Activated CD4-positive, alpha-beta T cell treated with anti-CD3 and anti-CD28 coated beads, Interleukin-2, amount 10 ng/mL, durations not matched to agents 7 days and 5 days (primary cell): ENCODE data around the gene ATRNL1. TPM values are rescaled to one million over a fixed set of nuclear protein-coding genes. Genes with fewer than 3 reads are reported as not detected.

ENCODE experiments used
- CTCF ChIA-PET: fragments of 350-600 bp; sonication (Branson Sonifier 250); formaldehyde crosslinking; loops from one replicate; lab custom pipeline; 2021; ENCODE audit warnings: antibody characterized with exemption; lab: Charles Lee
- POLR2A ChIA-PET: fragments of 350-600 bp; sonication (Branson Sonifier 250); formaldehyde crosslinking; loops from one replicate; lab custom pipeline; 2021; ENCODE audit warnings: antibody characterized with exemption; lab: Charles Lee
- DNase-seq: peaks from one replicate; pipeline ENCODE4 v3.0.0-alpha.2; 2020
- H3K27ac Mint-ChIP-seq: one replicate; pipeline ENCODE4 v1.8.0; 2021; ENCODE audit warnings: mild to moderate bottlenecking, moderate library complexity, mixed read lengths
- H3K27me3 Mint-ChIP-seq: one replicate; pipeline ENCODE4 v1.8.0; 2021; ENCODE audit warnings: mixed read lengths
- H3K36me3 Mint-ChIP-seq: one replicate; pipeline ENCODE4 v1.8.0; 2021; ENCODE audit warnings: low read depth, mixed read lengths
- H3K4me1 Mint-ChIP-seq: one replicate; pipeline ENCODE4 v1.8.0; 2021; ENCODE audit warnings: mixed read lengths
- H3K4me3 Mint-ChIP-seq: one replicate; pipeline ENCODE4 v1.8.0; 2021; ENCODE audit warnings: mild to moderate bottlenecking, moderate library complexity, mixed read lengths
- H3K9me3 Mint-ChIP-seq: one replicate; pipeline ENCODE4 v1.8.0; 2021; ENCODE audit warnings: mixed read lengths
- total RNA-seq, 2 experiments: library from RNA; stranded (reverse); gene quantifications; one replicate each; pipeline ENCODE4 v1.2.3, GENCODE V29; 2021

The ATRNL1 gene
- total RNA-seq, 2 experiments from 2014 or later = 0.12 to 0.22 TPM

DNA sequence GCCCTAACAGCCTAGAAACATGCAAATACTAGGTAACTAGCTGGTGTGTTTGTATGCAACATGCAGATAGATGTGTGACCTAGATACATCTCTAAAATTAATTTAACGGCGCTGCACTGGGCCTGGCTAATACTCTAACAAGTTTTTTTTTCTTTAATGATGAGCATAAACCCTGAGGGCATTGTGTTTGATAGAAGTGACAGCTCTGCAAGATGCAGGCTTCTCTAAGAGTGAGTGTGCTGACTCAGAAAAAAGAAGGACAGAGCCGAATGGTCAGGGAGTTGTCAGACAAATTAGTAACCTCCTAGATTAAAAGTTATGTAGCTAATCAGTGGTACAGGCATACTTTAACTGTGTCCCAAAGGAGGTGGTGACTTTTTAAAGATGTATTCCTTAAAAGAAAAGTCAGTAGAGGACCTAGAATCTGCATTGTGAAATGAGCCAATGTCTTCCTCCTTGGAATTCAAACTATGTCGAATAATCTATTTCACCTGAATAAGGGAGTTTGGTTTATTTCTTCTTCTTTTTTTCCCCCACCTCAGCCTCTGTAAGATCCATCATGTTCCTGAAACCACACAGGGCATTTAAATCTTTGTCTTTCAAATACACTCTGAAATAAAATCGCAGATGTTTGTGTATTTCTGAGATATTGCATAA is 864.7 kb downstream of the ATRNL1 start:
- POLR2A ChIA-PET = no interaction called here
- Mint-ChIP-seq H3K36me3 (no peaks in the 10 kb centered on the region), H3K27me3 (no peaks in the 10 kb centered on the region), H3K9me3 (peaks cover 2% of the 10 kb centered on the region), H3K4me3 (no peak overlapping the region), H3K27ac (no peak overlapping the region), H3K4me1 (no peaks in the 10 kb centered on the region)
- DNase-seq = no peak
- CTCF ChIA-PET = no interaction called here

GRCh38 chr10:115963848-115964247 is 870.7 kb downstream of the ATRNL1 start:
- H3K4me3 Mint-ChIP-seq = no peak overlapping the region
- no peaks in the 10 kb centered on the region for H3K36me3 Mint-ChIP-seq
- no peaks in the 10 kb centered on the region for H3K27me3 Mint-ChIP-seq
- ChIA-PET CTCF (no interaction called here), POLR2A (no interaction called here)
- DNase-seq = no peak
- no peaks in the 10 kb centered on the region for H3K4me1 Mint-ChIP-seq
- peaks cover 2% of the 10 kb centered on the region for H3K9me3 Mint-ChIP-seq
- H3K27ac Mint-ChIP-seq = no peak overlapping the region

GRCh38 chr10:115964827-115965226 is 871.7 kb downstream of the ATRNL1 start:
- H3K27me3 Mint-ChIP-seq = no peaks in the 10 kb centered on the region

GRCh38 chr10:115965376-115965775 is 872.2 kb downstream of the ATRNL1 start:
- ChIA-PET POLR2A (no interaction called here), CTCF (no interaction called here)
- H3K9me3 Mint-ChIP-seq = peaks cover 2% of the 10 kb centered on the region
- no peak overlapping the region for H3K27ac Mint-ChIP-seq
- no peaks in the 10 kb centered on the region for H3K27me3 Mint-ChIP-seq
- no peak for DNase-seq
- H3K4me3 Mint-ChIP-seq = no peak overlapping the region
- H3K4me1 Mint-ChIP-seq = no peaks in the 10 kb centered on the region
- H3K36me3 Mint-ChIP-seq = no peaks in the 10 kb centered on the region

More at GRCh38 chr10:115964827-115965226, 871.7 kb downstream of the ATRNL1 start:
- Mint-ChIP-seq H3K4me1 (no peaks in the 10 kb centered on the region), H3K36me3 (no peaks in the 10 kb centered on the region), H3K9me3 (peaks cover 2% of the 10 kb centered on the region), H3K4me3 (no peak overlapping the region), H3K27ac (no peak overlapping the region)
- CTCF ChIA-PET = no interaction called here
- no peak for DNase-seq
- POLR2A ChIA-PET = no interaction called here

DNA sequence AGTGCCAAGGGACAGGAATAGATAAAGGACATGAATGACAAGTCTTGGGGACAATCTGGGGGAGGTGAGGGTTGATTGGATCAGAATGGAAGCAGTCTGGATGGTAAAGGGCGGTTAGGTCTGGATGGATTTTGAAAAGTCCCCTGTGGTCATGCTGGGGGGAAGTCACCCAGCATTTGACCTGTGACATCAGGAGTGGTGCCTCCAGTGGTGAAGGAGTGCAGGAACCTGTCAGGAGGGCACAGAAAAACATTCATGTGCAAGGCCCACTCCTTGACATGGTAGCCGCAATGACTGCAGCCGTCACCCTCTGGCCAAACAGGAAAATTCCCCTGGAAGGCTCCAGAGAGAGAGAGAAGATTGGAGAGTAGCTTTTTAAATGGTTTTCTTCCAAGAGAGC is 875.1 kb downstream of the ATRNL1 start:
- Mint-ChIP-seq H3K4me3 (no peak overlapping the region), H3K36me3 (no peaks in the 10 kb centered on the region), H3K27me3 (no peaks in the 10 kb centered on the region), H3K27ac (no peak overlapping the region), H3K9me3 (no peaks in the 10 kb centered on the region), H3K4me1 (no peaks in the 10 kb centered on the region)
- DNase-seq = no peak
- ChIA-PET POLR2A (no interaction called here), CTCF (no interaction called here)

DNA sequence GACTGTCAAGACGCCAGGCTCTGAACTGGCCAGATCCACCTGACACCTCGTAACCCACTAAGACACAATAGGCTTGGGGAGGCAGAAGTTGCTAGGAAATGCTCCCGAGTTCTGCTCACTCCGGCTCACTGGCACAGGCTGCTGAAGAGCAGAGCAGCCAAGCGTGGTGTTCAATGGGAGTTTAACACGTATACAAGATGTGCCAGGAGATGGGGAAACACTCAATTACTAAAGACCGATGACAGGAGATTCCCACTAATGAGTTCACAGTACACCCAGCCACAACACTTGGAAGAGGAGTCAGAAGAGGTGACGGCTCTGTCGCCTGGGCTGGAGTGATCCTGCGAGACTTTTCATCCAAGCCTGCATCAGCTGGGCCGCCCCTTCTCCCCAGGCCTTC is 876.4 kb downstream of the ATRNL1 start:
- no peak overlapping the region for H3K4me3 Mint-ChIP-seq
- no peaks in the 10 kb centered on the region for H3K9me3 Mint-ChIP-seq
- no peak for DNase-seq
- POLR2A ChIA-PET = no interaction called here
- no peaks in the 10 kb centered on the region for H3K36me3 Mint-ChIP-seq
- CTCF ChIA-PET = no interaction called here
- no peak overlapping the region for H3K27ac Mint-ChIP-seq
- no peaks in the 10 kb centered on the region for H3K4me1 Mint-ChIP-seq
- no peaks in the 10 kb centered on the region for H3K27me3 Mint-ChIP-seq

GRCh38 chr10:115971921-115972320 is 878.8 kb downstream of the ATRNL1 start:
- Mint-ChIP-seq H3K36me3 (no peaks in the 10 kb centered on the region), H3K4me1 (no peaks in the 10 kb centered on the region), H3K4me3 (no peak overlapping the region), H3K27ac (no peak overlapping the region), H3K9me3 (no peaks in the 10 kb centered on the region), H3K27me3 (no peaks in the 10 kb centered on the region)
- ChIA-PET POLR2A (no interaction called here), CTCF (no interaction called here)
- DNase-seq = no peak

- no peaks in the 10 kb centered on the region for H3K27me3 Mint-ChIP-seq
- no peak overlapping the region for H3K4me3 Mint-ChIP-seq
- H3K36me3 Mint-ChIP-seq = no peaks in the 10 kb centered on the region
- DNase-seq = no peak
- POLR2A ChIA-PET = no interaction called here
- no peaks in the 10 kb centered on the region for H3K9me3 Mint-ChIP-seq
- no peak overlapping the region for H3K27ac Mint-ChIP-seq
- CTCF ChIA-PET = no interaction called here
- no peaks in the 10 kb centered on the region for H3K4me1 Mint-ChIP-seq
Observed at GRCh38 chr10:115972426-115972825, 879.3 kb downstream of the ATRNL1 start.

GRCh38 chr10:115974351-115974750 is 881.2 kb downstream of the ATRNL1 start:
- Mint-ChIP-seq H3K9me3 (no peaks in the 10 kb centered on the region), H3K27me3 (no peaks in the 10 kb centered on the region), H3K27ac (no peak overlapping the region), H3K4me1 (no peaks in the 10 kb centered on the region), H3K36me3 (no peaks in the 10 kb centered on the region), H3K4me3 (no peak overlapping the region)
- DNase-seq = no peak
- ChIA-PET POLR2A (no interaction called here), CTCF (no interaction called here)

DNA sequence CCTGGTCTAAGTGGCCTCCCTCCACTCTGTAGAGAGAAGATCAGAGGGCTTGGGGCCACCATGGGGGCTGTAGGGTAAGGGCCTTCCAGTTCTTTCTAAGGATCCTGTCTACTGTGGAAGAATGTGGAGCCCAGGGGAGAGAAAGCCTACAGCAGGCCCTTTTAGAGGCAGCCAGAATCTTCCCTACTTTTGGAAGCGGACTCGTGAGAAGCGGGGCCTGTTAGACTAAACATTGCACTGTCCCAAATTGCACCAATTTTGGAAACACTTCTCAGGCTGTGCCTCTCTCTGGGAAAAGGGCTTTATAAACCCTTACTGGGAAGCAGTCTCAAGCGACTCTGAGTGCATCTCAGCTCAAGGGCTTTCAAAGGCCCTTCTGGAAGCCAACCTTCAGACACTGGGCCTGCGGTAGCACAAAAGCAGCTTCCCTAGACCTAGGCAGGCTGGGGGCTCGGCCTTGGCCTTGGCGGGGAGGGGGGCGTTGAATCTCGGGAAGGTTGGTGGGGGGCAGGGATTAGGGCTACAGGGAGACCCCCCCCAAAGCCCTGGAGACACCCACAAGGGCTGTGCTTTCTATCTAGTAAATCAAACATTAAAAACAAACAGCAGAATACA is 881.8 kb downstream of the ATRNL1 start:
- Mint-ChIP-seq H3K36me3 (no peaks in the 10 kb centered on the region), H3K4me3 (no peak overlapping the region), H3K27ac (no peak overlapping the region), H3K4me1 (no peaks in the 10 kb centered on the region), H3K9me3 (no peaks in the 10 kb centered on the region), H3K27me3 (no peaks in the 10 kb centered on the region)
- POLR2A ChIA-PET = no interaction called here
- DNase-seq = no peak
- CTCF ChIA-PET = no interaction called here

DNA sequence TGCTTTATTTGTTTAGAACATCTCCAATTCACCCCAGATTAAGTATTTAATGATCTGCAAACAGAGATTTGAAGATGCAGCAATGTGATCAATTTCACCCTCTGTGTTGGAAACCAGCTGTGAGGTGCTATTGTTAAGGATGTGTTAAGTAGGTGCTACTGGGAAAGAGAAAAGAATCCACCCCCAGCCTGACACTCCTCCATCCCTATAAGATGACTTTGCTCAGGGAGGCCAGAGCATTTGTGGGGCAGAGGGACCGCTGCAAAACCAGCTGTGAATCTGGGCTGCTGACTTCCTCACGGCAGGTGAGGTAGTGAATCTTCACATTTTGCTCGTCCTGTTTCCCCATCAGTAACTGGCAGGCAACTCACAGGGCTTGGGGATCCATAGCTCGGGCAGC is 882.3 kb downstream of the ATRNL1 start:
- CTCF ChIA-PET = no interaction called here
- Mint-ChIP-seq H3K27me3 (no peaks in the 10 kb centered on the region), H3K9me3 (no peaks in the 10 kb centered on the region), H3K27ac (no peak overlapping the region), H3K4me3 (no peak overlapping the region), H3K4me1 (no peaks in the 10 kb centered on the region), H3K36me3 (no peaks in the 10 kb centered on the region)
- POLR2A ChIA-PET = no interaction called here
- DNase-seq = no peak

- CTCF ChIA-PET = no interaction called here
- H3K36me3 Mint-ChIP-seq = no peaks in the 10 kb centered on the region
Observed at GRCh38 chr10:115976342-115976741, 883.2 kb downstream of the ATRNL1 start.

GRCh38 chr10:115977855-115978254 is 884.7 kb downstream of the ATRNL1 start:
- no peaks in the 10 kb centered on the region for H3K36me3 Mint-ChIP-seq
- no peak overlapping the region for H3K4me3 Mint-ChIP-seq
- ChIA-PET POLR2A (no interaction called here), CTCF (no interaction called here)
- no peaks in the 10 kb centered on the region for H3K9me3 Mint-ChIP-seq
- no peaks in the 10 kb centered on the region for H3K27me3 Mint-ChIP-seq
- H3K4me1 Mint-ChIP-seq = no peaks in the 10 kb centered on the region
- DNase-seq = no peak
- H3K27ac Mint-ChIP-seq = no peak overlapping the region

More at GRCh38 chr10:115976342-115976741, 883.2 kb downstream of the ATRNL1 start:
- H3K9me3 Mint-ChIP-seq = no peaks in the 10 kb centered on the region
- no peak overlapping the region for H3K27ac Mint-ChIP-seq
- H3K4me3 Mint-ChIP-seq = no peak overlapping the region
- no peaks in the 10 kb centered on the region for H3K4me1 Mint-ChIP-seq
- POLR2A ChIA-PET = no interaction called here
- DNase-seq = no peak
- H3K27me3 Mint-ChIP-seq = no peaks in the 10 kb centered on the region

DNA sequence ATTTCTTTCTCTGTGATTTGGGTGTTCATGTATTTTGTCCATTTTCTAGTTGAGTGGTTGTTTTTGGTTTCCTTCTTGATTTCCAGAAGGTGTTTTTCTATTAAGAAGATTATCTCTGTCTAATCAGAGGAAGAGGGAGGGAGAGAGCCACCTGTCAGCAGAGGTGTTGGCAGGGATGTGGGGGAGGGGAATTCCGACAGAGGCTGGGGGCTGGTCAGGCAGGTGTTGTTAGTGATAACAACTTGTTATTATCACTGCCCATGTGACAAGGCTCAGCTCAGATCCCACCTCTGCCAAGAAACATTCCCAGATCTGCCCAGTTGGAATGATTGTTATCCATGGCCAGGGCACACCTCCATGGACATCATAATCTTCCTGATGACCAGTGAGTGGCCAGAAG is 886.4 kb downstream of the ATRNL1 start:
- no peak for DNase-seq
- no peaks in the 10 kb centered on the region for H3K4me1 Mint-ChIP-seq
- POLR2A ChIA-PET = no interaction called here

More for the DNA sequence above, 886.4 kb downstream of the ATRNL1 start:
- Mint-ChIP-seq H3K36me3 (no peaks in the 10 kb centered on the region), H3K27me3 (no peaks in the 10 kb centered on the region), H3K9me3 (no peaks in the 10 kb centered on the region), H3K27ac (no peak overlapping the region), H3K4me3 (no peak overlapping the region)
- CTCF ChIA-PET = no interaction called here
